ENCODE measurements around the gene MCFD2.

Gene MCFD2

GRCh38 chr2:46902465-46902864 lies 13.1 kb downstream of the MCFD2 start:
- no peak overlapping the region for H3K4me3 ChIP-seq (replicated peaks; ENCODE audit: low read depth, low read length)
- DNase-seq (ENCODE audit: extremely low read depth, low read depth), result no peak
- TF ChIP-seq CTCF (IDR thresholded peaks at IDR 0.05; ENCODE audit: low read depth, low read length, missing control alignments), result no peak

GRCh38 chr2:46901611-46902010 lies 14.0 kb downstream of the MCFD2 start:
- no peak for TF ChIP-seq CTCF (IDR thresholded peaks at IDR 0.05; ENCODE audit: low read depth, low read length, missing control alignments)
- no peak overlapping the region for H3K4me3 ChIP-seq (replicated peaks; ENCODE audit: low read depth, low read length)
- DNase-seq (ENCODE audit: extremely low read depth, low read depth), result no peak

GRCh38 chr2:46900381-46900780 lies 15.2 kb downstream of the MCFD2 start:
- no peak for TF ChIP-seq CTCF (IDR thresholded peaks at IDR 0.05; ENCODE audit: low read depth, low read length, missing control alignments)
- no peak for DNase-seq (ENCODE audit: extremely low read depth, low read depth)
- H3K4me3 ChIP-seq (replicated peaks; ENCODE audit: low read depth, low read length), result no peak overlapping the region

GRCh38 chr2:46899053-46899452 lies 16.6 kb downstream of the MCFD2 start:
- DNase-seq (ENCODE audit: extremely low read depth, low read depth), result no peak
- TF ChIP-seq CTCF (IDR thresholded peaks at IDR 0.05; ENCODE audit: low read depth, low read length, missing control alignments), result no peak
- H3K4me3 ChIP-seq (replicated peaks; ENCODE audit: low read depth, low read length), result no peak overlapping the region

- no peak for TF ChIP-seq CTCF (IDR thresholded peaks at IDR 0.05; ENCODE audit: low read depth, low read length, missing control alignments)
- no peak for DNase-seq (ENCODE audit: extremely low read depth, low read depth)
- no peak overlapping the region for H3K4me3 ChIP-seq (replicated peaks; ENCODE audit: low read depth, low read length)
Observed at GRCh38 chr2:46898024-46898423, 17.6 kb downstream of the MCFD2 start.

GRCh38 chr2:46893269-46893939 lies 22.2 kb downstream of the MCFD2 start:
- DNase-seq (ENCODE audit: extremely low read depth, low read depth), result no peak
- H3K4me3 ChIP-seq (replicated peaks; ENCODE audit: low read depth, low read length), result no peak overlapping the region
- no peak for TF ChIP-seq CTCF (IDR thresholded peaks at IDR 0.05; ENCODE audit: low read depth, low read length, missing control alignments)

Data from HFF-Myc (cell line).